ENCODE data around the gene DPP4.

- TF ChIP-seq EZH2phosphoT487 (IDR thresholded peaks at IDR 0.05; ENCODE audit: low read depth) (no peak), CTCF (IDR thresholded peaks at IDR 0.05; ENCODE audit: low read depth, low read length) (no peak)
These were observed 25.8 kb upstream of the DPP4 start for GRCh38 chr2:162099836-162100235.
